Epithelial cell of esophagus (primary cell): ENCODE measurements around the gene ELMO1.

Experiments
- DNase-seq: peaks from one replicate; pipeline ENCODE4 v3.0.0; 2010; ENCODE audit warnings: low read depth
- H3K4me3 ChIP-seq: 2 replicates; pipeline ENCODE4 v1.5.1; 2011; ENCODE audit warnings: mild to moderate bottlenecking, low read length, control low read depth
- CTCF ChIP-seq: IDR thresholded peaks from 2 replicates; pipeline ENCODE4 v1.5.1; 2011; ENCODE audit warnings: low read depth, mild to moderate bottlenecking, low read length, control low read depth, inconsistent platforms; ENCODE audit not compliant: insufficient read depth; ENCODE audit errors: missing control alignments

Gene ELMO1

GRCh38 chr7:37083311-37084096 lies 365.2 kb downstream of the ELMO1 start:
- H3K4me3 ChIP-seq, result no peak overlapping the region
- TF ChIP-seq CTCF, result no peak
- DNase-seq, result no peak

GRCh38 chr7:37081436-37081835 lies 367.2 kb downstream of the ELMO1 start:
- peak; percentile 51 for DNase-seq
- TF ChIP-seq CTCF, result no peak
- H3K4me3 ChIP-seq, result no peak overlapping the region

- no peak overlapping the region for H3K4me3 ChIP-seq
- no peak for DNase-seq
- TF ChIP-seq CTCF, result no peak
These were observed 369.2 kb downstream of the ELMO1 start for GRCh38 chr7:37079420-37079819.

- H3K4me3 ChIP-seq, result no peak overlapping the region
- no peak for TF ChIP-seq CTCF
- DNase-seq, result no peak
These were observed 372.0 kb downstream of the ELMO1 start for GRCh38 chr7:37076668-37077067.

- TF ChIP-seq CTCF, result no peak
- no peak for DNase-seq
- no peak overlapping the region for H3K4me3 ChIP-seq
These were observed 374.3 kb downstream of the ELMO1 start for GRCh38 chr7:37074370-37074769.

GRCh38 chr7:37071124-37071523 lies 377.5 kb downstream of the ELMO1 start:
- DNase-seq, result no peak
- TF ChIP-seq CTCF, result no peak

GRCh38 chr7:37070471-37070870 lies 378.2 kb downstream of the ELMO1 start:
- H3K4me3 ChIP-seq, result no peak overlapping the region
- DNase-seq, result no peak
- TF ChIP-seq CTCF, result no peak

More at GRCh38 chr7:37071124-37071523, 377.5 kb downstream of the ELMO1 start:
- no peak overlapping the region for H3K4me3 ChIP-seq
